Stimulated activated CD8-positive, alpha-beta memory T cell treated with anti-CD3 and anti-CD28 coated beads, Interleukin-7, amount 100 ng/mL, for 4 hours (primary cell): ENCODE data around the gene COL4A6.

Source experiments
- DNase-seq, 2 donors: peaks; one replicate each; pipeline ENCODE4 v3.0.0-alpha.2; 2020; ENCODE audit warnings: low read depth in 2 of 2

The COL4A6 gene

DNA sequence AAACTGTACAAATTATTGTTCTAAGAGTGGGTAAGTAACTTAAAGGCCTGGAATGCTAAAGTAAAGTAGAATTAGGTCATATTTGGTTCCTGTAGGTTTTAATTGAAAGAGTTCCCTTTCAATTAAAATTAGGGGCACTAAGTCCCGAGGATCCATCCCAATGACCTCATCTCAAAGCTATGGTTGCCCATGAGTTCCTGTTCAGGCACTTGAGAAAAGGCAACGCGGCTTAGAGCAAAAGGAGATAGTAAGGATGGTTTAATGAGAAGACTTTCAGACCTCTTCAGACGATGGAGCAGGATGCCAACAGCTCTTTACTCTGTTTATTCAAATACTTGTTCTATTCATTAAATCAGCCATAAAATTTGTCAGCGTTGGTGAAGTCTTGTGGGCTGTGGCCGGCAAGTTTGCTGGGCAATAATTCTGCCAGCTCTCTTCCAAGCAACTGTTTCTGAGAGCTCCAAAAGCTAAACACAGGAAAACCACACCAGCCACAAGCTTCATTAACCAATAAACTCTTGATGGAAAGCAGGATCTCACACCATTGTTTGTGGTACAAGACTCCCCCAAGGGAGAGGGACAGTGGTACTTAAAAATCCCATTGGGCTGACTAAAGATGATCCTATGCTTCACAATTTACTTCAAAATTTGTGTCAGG is 167.4 kb downstream of the COL4A6 start:
- DNase-seq: no peak

DNA sequence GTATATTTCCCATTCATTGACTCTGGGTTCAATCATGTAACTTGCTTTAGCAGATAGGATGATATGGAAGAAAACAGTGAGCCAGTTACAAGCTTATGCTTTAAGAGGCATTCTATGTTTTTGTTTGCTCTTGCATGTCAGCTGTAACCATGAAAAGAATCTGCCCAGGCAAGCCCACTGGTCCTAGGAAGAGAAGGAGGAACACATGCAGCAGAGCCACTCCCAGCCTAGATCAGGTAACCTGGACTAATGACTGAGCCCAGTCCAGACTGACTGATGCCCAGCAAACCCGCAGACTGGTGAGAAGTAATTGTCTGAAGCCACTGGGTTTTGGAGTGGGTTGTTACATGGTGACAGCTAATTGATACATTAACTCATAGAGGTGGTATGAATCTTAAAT is 167.9 kb downstream of the COL4A6 start:
- no peak for DNase-seq

DNA sequence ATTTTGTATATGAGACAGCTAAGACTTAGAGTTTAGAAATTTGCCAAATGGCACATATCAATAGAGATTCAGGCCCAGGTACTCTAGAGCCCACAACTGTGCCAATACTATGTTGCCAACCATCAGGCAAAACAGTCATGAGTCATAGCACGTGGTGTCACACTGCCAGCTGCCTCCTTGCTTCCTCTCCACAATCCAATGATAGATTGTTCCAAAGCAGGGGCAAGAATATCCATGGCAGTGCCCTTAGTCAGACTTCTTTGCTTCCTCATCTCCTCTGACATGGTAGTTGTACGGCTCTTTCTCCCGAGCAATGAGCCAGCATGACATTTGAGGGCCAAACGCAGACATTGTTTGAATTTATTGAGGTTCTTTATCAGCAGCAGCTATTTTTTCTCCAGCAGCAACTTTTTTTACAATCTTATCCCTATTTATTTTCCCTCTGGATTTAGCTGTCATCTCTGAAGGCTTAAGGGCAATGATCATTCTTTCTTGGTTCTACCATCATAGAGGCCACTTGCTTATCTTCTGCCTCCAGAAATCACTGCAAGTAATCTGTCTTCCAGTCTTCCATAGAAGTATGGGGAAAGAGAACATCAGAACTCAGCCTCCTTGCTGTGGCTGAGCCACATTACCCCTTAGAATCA is 169.7 kb downstream of the COL4A6 start:
- DNase-seq: no peak

DNA sequence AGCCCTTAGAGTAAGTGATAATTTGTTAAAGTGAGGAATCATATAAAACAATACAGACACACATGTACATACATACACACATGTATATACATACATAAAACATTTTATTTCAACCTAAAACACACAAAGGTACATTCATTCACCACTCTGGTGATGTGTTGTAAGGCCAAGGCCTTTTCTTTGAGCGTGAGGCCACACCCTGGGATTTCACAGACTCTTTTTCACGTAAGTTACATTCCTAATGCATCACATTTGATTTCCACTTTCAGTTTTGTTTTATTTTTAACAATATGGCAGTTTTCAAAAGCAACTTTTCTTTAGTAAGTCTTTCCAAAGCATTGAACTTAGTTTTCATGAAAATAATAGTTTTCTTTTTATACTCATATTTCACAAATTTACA is 170.7 kb downstream of the COL4A6 start:
- DNase-seq: no peak

DNA sequence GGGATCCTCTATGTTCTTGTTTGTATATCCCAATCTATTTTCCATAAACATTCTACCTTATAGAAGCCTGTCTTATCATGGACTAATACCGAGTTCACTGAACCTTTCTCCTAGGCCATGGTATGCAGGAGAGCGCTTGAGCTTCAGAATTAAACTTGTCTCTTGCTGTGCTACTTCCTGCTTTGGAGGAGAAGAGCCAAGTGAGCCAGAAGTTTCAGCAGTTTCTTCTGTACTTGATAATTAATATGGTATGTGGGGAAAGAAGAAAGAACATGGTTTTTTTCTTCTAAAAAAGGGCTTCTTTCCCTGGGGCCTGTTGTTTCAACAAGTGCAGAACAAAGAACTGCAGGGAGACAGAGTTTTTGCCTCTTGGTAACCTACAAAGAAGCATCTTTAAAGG is 173.8 kb downstream of the COL4A6 start:
- no peak for DNase-seq

DNA sequence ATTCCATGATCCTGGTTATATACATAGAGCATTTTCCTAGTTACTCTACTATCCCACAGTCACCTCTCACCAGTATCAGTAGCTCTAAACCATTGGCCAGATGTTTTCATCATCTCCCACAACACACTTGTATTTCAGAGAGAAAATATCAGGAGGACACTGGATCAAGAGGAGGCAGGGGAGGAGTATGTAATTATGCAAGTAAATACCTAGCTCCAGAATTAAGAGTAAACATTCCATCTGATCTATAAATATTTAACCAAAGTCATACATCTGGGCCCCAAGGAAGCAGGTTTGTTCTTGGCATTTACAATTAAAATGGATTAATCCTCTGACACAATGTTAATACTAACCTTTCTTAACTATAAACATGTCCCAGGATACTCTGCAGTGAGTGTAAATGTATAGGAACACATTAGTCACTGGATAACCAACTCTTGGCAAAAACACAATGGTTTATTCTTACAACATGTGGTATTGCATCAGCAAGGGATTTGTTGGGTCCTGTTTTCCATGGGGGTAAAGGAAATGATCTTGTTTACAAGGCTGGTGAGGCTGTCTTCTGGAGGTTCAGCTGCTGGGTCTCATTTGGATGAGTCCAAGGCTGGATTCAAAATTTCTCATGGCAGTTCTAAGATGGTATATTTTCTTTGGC is 176.5 kb downstream of the COL4A6 start:
- DNase-seq: no peak

DNA sequence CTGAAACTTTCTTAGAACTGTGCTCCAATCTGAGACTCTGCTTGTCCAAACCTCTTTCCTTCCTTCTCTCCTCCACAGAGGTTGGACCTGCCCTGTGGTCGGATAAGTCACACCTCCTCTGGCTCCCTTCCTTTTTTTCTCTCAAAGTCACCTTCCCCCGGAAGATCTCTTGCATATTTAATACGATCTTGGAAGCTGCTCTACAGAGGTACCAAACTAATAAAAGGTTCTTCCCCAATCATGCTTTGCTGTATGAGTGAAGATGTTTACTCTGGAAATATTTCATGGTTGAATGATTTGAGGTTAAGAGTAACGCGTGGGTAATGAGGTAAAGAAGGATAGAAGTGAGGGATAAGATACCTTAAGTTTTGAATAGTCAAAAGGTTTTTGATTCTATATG is 180.7 kb downstream of the COL4A6 start:
- no peak for DNase-seq

DNA sequence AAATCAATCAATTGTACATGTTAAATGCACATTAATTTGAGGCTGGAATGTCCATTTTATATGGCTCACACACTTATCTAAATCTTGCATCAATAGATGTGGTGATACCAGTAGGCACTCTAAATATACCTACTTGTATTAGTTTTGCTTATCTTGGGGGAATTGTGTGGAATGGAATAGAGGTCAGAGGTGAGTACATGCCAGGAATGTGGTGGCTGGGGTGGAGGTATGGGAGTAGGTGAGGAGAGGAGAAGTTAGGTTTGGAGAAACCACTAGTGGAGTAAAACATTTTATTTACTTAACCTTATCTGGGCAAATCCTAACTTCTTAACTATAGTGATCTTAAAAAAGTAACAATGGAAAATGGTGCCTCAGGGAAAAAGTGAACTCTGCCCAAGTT is 183.6 kb downstream of the COL4A6 start:
- no peak for DNase-seq

DNA sequence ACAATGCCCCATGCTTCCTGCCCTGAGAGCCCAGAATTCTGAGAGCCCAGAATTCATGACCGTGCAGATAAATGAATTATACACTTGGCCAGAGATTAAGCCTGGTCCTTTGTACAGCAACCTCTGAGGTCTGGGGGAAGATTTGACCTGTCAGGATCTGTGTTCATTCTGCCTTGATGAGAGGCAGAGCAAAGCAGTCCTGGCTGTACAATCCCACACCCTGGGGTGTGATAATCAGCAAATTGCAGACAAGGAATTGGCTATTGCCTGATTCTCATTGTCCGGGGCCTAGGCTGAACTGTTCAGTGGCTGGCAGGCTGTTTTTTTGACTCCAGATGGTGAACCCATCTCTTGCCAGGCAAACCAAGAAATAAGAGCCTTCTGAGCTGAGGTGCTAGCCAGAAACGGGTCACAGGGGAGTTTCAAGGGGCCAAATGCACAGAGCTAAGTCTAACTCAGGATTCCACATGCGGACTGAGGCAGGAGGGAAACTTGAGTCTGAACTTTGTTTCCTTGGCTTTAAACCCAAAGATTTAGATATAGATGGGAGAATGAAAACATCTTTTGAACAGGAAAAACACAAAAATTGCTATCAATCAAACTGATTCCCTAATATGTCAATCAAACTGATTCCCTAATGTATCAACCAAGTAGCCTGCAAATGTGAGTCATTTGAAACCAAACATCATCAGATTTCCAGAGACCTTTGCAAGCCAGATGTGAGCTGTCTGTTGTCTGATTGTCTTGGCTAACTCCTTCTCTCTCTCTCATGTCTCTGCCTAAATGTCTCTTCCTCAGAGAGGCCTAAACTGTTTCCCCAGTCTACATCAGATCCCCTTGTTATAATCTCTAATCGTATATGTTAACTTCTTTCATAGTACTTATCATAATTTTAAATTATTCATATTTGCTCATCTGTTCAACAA is 187.3 kb downstream of the COL4A6 start:
- no peak for DNase-seq

DNA sequence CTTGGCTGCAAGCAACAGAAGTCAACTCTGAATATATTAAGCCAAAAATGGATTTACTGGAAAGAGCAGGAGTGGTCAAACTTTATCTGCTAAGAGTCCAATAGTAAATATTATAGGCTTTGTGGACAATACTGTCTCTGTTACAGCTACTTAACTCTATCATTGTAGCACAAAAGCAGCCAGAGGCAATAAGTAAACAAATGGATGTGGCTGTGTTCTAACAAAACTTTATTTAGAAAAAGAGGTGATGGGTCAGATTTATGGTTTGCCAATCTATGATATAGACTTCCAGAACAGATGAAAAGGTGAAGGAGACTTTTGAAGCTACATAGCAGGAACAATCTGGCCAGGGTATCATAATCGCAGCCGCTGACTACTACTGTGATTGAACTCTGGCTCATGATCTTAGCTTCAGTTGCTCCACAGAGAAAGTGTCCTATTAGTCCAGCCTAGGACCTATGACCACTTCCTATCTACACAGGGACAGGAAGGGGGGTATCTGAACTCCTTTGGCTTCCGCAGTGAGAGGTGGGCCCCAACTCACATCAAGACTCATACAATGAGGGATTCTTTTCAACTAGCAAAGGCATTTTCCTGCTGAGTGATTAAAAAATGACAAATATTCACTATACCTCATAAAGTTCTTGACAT is 191.8 kb downstream of the COL4A6 start:
- DNase-seq: no peak

DNA sequence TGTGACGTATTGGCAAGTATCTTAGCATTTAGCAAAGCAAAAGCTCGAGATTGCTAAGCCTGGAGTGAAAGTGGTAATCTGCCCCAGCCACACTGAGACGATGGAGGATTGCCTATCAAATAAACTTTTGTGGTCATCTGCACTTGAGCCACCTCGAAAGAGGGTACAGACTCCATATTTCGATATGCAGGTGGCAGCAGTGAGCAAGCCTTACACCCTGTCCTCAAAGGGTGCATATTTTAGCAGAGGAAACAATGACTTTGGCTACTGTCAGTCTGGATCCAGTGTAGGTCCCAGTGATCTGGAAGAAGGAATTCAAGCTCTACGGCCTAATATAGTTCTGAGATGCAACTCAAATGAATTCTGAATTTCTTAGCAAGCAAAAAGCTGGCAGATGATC is 192.8 kb downstream of the COL4A6 start:
- no peak for DNase-seq

DNA sequence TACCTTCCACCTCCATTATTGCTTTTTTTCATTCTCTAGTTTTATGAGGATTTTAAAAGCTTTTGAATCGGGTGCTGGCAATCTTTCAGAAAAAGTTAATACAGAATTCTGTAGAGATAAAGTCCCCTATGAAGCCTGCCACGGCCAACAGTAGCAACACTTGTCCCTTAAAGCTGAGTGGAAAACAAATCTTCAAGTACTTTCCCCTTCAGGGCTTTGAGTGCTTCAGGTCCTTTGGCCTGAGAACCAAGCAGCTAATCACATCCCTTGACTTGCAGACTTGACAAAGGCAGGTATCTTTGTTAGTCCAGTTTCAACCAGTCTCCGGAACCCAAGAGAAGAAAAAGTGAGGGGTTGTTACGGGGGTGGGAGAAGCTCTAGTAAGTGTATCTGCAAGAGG is 202.2 kb downstream of the COL4A6 start:
- no peak for DNase-seq

DNA sequence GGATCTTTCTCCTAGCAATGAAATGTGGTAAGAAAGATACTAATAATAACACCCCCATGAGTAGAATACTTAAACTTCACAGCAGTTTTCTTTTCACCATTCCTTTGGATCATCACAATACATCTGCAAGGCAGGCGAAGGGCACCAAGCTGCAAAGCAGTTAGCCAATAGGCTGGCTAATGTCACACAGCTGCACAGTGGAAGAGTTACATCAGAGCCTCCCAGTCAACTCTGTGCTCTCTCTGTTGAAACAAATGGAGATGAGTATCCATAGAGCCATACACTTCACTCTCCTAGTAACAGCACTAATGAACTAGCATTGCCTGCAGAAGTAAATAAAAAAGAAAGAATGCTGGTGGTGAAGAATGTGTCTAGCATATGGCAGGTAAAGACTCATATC is 207.6 kb downstream of the COL4A6 start:
- DNase-seq: no peak

DNA sequence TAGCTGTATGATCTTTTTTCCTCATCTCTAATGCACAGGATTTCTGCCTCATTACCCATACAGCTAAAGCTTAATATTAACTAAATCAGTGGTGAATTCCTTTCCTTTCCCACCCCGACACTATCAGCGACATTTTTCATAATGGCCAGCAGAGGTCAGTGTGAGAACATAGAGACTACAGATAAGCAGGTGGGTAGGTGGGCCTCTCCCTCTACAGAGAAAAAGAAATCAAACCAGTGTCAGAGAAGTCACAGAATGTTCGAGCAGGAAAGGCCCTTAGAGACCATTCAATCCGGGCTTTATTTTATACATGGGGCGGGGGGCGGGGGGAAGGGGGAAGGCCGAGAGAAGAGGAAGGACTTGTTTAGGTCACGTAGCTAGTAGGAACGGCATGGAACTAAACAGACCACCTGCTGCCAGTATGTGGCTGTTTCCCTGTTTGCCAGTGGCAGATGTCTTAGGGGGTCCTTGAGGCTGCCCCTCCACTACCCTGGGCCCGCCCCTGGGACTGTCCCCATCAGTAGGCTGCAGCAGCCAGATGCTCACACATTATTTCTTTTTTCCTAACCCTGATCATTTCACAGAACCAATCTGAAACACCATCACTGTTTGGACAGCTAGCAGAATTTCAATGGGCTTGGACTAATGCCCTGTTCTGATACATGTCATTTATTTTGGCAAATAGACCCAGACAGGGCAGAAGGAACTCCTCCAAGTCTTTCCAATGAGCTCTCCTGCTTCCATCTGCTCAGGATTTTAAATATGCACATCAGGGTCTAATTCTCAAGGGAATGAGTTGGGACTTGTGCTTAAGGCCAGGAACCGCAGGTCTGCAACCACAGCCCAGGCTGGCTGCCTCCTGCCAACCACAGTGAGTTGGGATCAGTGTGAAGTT is 213.2 kb downstream of the COL4A6 start:
- DNase-seq: no peak

DNA sequence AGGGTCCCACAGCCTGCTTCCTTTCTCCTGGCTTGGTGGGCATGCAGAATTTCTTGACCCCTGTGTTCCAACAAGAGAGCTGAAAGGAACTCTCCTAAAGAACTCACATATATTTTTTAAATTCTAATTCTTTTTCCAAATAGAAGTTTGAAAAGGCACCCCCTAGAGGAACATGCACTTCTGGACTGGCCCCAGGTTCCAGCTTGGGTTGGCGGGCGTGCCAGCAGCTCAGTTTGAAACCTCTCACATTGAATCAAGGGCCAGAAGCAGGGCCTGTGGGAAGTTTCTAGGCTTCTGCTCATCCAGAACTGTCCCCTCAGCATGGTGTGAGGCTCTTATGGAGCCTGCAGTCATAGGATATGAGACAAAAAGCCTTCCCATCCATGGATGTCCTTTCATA is 214.0 kb downstream of the COL4A6 start:
- DNase-seq: no peak

DNA sequence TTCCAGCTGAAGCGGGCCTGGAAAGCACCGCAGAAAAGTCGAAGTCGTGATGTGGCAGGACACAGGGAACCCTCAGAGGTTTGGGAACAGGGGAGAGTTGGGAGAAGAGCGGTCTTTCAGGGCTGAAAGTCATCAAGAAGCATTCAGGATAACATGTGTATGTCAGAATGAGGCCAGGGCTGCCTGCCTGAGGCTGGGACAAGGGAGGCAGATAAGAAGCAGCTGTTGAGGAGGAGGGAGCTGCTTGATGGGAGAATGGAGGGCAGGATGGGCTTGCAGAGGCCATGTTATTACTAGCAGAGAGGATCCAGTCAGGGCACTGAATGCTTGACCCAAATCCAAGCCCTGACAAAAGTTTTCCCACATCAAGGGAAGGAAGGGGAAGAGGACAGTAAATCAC is 214.6 kb downstream of the COL4A6 start:
- no peak for DNase-seq

DNA sequence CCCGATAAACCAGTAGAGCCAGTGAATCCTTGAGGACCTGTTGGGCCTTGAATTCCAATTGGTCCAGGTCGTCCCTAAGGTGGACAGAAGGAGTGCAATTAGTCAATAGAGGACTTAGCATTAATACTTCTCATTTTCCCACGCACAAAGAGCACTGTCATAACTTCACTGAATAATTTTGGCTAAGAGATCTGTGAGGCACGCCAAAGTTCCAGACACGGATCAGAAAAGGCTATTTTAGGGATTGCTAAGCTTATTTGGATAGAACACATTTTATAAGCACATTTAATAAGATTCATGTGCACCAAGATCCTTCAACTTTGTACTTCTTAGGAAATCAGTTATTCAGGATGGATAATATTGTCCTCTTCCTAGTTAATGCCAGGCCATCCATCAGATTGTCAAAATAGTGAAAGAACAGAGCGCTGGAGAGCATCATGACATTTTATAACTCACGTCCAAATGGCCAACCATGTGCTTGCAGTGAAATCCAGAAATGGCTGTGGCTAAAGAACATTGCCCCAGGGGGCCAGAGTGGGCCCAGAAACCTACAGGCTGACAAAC is 216.8 kb downstream of the COL4A6 start:
- DNase-seq: no peak

DNA sequence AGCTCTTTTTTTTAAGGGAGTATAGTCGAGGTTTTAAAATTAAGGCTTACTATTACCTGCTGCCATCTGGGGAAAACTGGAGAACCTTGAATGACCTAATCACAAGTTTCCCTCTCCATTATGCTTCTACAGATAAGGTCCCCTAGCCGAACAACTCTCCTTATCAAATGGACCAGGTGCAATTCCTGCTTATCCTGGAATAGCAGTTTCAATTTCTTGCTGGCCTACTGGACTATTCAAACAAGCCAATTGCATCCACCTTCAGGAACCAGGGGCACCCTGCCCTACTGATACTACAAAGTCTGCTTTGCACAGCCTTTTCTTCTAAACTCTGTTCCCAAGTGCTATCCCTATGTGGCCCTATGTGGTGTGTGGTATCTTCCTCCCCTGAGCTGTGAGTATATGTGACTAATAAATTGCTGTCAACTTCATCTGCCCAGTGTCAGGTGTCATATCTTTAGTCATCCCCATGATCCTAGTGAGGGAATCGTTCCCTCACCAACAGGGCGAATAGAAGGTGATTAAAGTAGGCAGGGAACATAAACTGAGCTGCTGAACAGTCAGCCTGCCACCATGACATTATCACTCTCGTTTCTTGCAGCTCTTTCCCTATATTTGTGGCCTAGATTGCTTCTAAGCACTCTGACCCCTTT is 218.1 kb downstream of the COL4A6 start:
- no peak for DNase-seq

DNA sequence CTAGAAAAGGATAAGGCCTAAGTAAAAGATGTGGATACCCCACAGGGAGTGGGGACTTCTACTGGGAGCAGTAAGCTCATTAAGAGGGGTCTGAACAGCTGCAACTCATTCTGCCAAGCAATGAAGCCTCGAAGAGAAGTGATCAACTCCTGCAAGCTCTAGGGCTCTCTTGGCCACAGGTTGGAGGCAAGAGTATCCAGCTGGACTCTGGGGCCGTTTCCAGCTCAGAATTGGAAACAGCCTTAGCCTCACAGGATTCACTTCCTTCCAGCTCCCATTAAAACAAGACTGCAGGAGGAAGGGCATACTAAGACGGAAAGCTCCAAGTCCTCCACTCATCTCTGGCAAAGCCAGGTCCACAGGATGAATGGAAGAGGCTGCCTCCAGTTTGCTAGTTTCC is 220.3 kb downstream of the COL4A6 start:
- no peak for DNase-seq
